ENCODE data around the gene PIGM.
"Not testable (repeated sequence)": the region's sequence is repeated elsewhere in the genome, so short reads cannot be mapped to it uniquely, and the experiment has no call there.

Gene PIGM

GRCh38 chr1:160062230-160062532, 30.4 kb upstream of the PIGM start:
- DNase-seq, result no peak

- peak; percentile 34 for DNase-seq
Observed at GRCh38 chr1:160061369-160062229, 29.8 kb upstream of the PIGM start.

GRCh38 chr1:160058087-160058486, 26.3 kb upstream of the PIGM start:
- no peak for DNase-seq

DNA sequence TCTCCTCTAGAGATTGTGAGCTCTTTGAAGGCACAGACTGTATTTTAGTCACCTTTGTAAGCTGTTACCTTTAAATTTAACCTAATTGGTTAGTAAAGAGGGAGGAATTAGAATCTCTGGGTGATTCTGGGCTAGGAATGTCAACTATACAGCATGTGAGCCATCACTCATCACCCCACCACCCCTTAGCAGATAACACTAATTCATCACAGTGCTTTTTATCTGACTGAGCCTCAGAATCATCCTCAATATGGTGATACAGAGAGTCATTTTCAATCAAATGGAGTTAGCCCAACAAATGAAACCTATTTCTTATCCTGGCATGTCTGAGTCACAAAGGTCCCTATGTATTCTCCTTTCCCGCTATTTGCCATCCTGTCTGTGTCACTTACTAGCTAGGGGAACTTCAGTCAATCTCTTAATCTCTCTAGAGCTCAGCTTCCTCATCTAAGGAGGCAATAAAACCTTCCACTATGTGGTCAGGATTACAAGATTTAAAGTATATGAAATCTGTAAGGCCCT, 24.9 kb upstream of the PIGM start:
- no peak for DNase-seq

GRCh38 chr1:160053548-160054365, 22.0 kb upstream of the PIGM start:
- no peak for DNase-seq

DNA sequence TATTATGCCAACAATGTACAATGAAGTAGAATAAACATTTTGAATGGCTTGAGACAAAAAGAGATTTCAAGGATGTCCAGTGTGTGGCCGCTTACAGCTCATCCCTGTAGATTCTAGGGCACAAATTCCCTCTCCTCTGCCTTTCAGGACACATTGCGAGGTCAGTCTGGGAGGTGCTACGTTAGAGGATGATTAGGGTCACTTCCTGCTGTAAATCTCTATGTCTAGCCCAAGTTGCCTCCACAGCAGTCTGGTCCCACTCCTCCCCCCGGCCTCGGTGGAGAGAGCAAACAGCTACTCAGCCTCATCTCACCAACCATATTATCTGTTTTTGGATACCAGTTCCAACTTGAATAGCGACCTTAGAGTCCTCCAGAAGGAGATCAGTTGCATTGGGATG, 21.1 kb upstream of the PIGM start:
- no peak for DNase-seq

- no peak for DNase-seq
Observed at GRCh38 chr1:160050619-160051018, 18.8 kb upstream of the PIGM start.

GRCh38 chr1:160050182-160050581, 18.4 kb upstream of the PIGM start:
- DNase-seq, result not testable (repeated sequence)

- no peak for DNase-seq
Observed at GRCh38 chr1:160049101-160049500, 17.3 kb upstream of the PIGM start.

DNA sequence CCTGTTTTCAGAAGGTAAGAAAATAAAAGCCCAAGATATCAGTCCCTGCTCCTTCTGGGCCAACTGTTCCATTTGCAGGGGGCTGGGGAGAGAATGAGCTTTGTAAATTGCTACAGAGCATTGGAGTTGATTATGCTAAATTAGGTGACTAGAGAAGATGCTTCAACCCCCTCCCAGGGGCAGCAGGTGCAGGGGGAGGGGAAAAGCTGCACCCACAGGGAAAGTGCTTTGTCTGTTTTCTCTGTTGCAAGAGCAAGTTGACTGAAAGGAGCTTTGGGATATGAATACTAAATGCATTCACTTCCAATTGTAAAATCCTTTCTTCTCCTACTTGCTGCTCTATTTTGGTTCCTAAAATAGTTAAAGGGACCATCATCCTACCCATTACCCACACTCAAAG, 16.5 kb upstream of the PIGM start:
- no peak for DNase-seq

GRCh38 chr1:160047111-160047991, 15.6 kb upstream of the PIGM start:
- no peak for DNase-seq

GRCh38 chr1:160046494-160047110, 14.8 kb upstream of the PIGM start:
- peak; percentile 43 for DNase-seq

DNA sequence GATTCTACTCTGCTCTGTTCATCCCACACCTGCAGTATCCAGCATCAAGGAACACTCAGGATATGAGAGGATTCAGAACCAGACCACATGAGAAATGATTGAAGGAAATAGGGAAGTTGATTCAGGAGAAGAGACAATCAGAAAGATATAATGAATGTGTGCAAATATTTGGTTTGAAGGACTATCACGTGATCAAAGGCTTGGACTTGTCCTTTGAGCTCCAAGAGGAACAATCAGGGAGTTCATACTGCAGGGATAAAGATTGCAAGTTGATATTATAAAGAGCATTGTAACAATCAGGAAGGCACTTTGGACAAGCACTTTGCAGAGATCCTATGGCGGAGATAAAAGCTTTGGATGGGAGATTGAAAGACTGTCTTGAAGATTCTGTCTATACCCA, 13.9 kb upstream of the PIGM start:
- no peak for DNase-seq

- no peak for DNase-seq
Observed at GRCh38 chr1:160043543-160043942, 11.8 kb upstream of the PIGM start.

- DNase-seq, result no peak
Observed at GRCh38 chr1:160040476-160040875, 8.7 kb upstream of the PIGM start.

GRCh38 chr1:160032165-160032820, 503 bp upstream of the PIGM start:
- no peak for DNase-seq

DNA sequence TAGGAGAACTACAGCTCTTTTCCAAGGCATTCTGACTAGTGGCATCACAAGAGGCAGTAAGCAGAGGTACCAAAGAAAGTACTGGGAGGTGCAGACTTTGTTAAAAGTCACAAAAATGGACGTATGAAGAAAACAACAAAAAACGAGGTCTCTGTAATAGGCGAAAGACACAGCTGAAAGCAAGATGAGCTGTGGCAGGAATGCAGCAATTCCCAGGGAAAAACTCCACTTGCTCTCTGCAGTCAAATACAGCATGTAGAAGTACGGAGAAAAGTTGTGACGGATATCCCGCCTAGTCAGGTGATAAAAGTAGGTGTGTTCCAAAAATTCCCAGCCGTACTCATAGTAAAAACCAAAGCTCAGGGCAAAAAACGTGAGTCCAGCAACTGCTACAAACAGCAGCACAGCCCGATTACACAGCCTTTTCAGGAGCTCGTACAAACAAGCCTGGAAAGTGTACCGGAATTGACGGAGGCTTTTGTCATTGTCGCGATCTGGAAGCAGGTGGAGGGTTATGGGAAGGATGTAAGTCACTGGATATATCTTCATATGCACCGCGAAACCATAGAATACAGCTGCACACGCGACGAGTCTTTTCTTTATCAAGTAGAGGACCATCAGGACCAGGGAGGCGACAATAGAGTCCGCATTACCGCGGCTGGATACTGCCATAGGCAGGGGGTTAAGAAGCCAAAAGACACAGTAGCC, 979 bp downstream of the PIGM start:
- DNase-seq, result no peak

GRCh38 chr1:160028426-160028825, 3.4 kb downstream of the PIGM start:
- DNase-seq, result no peak

DNA sequence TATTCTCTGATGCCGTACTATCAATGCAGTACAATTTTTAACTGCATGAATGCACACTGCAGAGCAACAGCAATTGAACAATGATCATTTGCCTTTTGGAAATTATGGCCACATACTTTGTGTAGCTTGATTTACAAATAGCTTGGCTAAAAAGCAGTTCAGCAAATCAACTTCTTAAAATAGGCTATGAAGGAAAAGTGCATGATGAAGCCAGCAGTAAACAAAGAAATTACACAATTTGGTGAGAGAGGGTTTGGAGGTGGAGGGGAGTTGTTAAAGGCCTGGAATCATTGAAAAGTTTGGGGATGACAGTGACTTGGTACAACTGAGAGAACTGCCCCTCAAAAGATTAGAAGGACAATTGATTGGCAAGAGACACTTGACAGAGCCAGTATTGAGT, 6.5 kb downstream of the PIGM start:
- DNase-seq, result no peak

DNA sequence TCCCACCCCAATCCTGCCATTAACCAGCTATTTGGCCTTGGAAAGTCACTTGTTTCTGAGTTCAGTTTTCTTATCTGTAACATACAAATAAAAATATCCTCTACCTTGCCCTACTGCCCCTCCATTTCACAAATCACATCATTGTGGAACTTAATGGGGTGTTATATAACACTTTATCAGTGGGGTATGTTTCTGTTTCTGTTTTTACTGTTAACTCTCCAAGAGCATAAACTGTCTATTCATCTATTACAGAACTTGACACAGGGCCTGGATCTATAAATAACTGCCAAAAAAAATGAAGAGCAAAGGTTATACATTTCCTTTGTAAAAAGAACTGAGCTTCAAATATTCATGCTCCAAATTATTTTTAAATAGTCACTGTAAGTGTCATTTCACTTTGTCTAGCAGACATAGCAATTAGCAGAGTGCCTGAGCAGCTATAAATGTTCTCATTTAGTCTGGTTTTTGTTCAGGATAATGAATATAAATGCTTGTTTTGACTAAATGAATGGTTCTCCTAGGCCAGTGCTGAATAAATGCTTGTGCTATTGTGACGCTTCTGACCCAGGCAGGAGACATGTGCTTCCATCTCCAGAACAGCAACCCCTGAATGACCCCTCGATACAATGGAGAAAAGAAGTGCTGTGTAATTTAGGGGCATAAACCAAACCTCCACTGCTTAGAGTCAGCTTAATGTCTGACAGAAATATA, 7.4 kb downstream of the PIGM start:
- DNase-seq, result no peak
